GM13976 (cell line): ENCODE data around the gene SHROOM4.

Source experiments
- DNase-seq: peaks from one replicate; pipeline ENCODE4 v3.0.0; 2012; ENCODE audit warnings: low spot score
- in situ Hi-C: fragments of 300-500 bp; cut with MboI; formaldehyde crosslinking; loops from one replicate; pipeline ENCODE4 v1.12.0; 2022; ENCODE audit warnings: low sequenced_read_pairs, mixed read lengths, inconsistent platforms; ENCODE audit not compliant: unreplicated experiment
- TF ChIP-seq, protein P1 (sequence below): IDR thresholded peaks from 2 replicates; pipeline ENCODE4 v1.5.1; 2012; ENCODE audit warnings: borderline replicate concordance, mild to moderate bottlenecking; ENCODE audit not compliant: insufficient read depth; ENCODE audit errors: extremely low read depth, missing control alignments, control extremely low read depth

Gene SHROOM4, protein sequence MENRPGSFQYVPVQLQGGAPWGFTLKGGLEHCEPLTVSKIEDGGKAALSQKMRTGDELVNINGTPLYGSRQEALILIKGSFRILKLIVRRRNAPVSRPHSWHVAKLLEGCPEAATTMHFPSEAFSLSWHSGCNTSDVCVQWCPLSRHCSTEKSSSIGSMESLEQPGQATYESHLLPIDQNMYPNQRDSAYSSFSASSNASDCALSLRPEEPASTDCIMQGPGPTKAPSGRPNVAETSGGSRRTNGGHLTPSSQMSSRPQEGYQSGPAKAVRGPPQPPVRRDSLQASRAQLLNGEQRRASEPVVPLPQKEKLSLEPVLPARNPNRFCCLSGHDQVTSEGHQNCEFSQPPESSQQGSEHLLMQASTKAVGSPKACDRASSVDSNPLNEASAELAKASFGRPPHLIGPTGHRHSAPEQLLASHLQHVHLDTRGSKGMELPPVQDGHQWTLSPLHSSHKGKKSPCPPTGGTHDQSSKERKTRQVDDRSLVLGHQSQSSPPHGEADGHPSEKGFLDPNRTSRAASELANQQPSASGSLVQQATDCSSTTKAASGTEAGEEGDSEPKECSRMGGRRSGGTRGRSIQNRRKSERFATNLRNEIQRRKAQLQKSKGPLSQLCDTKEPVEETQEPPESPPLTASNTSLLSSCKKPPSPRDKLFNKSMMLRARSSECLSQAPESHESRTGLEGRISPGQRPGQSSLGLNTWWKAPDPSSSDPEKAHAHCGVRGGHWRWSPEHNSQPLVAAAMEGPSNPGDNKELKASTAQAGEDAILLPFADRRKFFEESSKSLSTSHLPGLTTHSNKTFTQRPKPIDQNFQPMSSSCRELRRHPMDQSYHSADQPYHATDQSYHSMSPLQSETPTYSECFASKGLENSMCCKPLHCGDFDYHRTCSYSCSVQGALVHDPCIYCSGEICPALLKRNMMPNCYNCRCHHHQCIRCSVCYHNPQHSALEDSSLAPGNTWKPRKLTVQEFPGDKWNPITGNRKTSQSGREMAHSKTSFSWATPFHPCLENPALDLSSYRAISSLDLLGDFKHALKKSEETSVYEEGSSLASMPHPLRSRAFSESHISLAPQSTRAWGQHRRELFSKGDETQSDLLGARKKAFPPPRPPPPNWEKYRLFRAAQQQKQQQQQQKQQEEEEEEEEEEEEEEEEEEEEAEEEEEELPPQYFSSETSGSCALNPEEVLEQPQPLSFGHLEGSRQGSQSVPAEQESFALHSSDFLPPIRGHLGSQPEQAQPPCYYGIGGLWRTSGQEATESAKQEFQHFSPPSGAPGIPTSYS (N-terminal part only)

DNA sequence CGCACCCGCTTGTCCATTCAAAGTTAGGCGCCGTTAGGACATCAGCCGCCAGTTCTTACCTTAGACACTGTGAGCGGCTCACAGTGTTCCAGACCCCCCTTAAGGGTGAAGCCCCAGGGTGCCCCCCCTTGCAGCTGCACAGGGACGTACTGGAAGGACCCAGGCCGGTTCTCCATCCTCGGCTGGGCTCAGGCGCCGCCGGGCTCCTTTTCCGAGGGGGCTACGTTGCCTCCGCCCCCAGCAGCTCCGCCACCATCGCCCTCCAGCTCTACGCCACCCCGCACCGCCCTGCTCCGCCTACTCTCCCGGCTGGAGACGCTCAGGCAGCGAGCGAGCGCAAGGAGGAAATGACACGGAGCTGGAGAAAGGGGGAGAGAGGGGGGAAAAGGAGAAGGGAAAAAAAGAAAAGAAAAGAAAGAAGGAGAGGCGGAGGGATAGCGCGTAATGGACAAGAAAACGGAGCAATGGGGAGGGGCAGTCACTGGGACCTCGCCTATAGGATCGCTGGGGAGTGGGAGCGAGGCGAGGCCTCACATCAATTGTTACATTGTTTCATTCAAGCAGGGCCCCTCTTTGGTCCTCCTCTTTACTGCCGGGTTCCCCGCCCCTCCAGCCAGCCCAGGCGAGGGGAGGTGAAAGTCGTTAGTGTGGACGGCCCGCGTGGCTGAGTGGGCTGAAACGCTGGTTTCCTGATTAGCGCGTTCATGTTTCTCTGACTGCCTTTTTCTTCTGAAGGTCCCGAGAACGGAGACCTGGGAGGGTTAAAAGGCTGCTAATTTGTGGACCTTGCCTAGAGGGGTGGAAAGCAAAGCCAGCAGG lies at the start of gene SHROOM4:
Gene SHROOM4, minus strand, starts transcription at position 352 of the 819 bp plus-strand sequence. Its CDS starts 176 bp downstream, at position 176.
- no peak for DNase-seq
- in situ Hi-C loops, result no loop called here
- TF ChIP-seq, protein P1, sequence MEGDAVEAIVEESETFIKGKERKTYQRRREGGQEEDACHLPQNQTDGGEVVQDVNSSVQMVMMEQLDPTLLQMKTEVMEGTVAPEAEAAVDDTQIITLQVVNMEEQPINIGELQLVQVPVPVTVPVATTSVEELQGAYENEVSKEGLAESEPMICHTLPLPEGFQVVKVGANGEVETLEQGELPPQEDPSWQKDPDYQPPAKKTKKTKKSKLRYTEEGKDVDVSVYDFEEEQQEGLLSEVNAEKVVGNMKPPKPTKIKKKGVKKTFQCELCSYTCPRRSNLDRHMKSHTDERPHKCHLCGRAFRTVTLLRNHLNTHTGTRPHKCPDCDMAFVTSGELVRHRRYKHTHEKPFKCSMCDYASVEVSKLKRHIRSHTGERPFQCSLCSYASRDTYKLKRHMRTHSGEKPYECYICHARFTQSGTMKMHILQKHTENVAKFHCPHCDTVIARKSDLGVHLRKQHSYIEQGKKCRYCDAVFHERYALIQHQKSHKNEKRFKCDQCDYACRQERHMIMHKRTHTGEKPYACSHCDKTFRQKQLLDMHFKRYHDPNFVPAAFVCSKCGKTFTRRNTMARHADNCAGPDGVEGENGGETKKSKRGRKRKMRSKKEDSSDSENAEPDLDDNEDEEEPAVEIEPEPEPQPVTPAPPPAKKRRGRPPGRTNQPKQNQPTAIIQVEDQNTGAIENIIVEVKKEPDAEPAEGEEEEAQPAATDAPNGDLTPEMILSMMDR, result no peak

DNA sequence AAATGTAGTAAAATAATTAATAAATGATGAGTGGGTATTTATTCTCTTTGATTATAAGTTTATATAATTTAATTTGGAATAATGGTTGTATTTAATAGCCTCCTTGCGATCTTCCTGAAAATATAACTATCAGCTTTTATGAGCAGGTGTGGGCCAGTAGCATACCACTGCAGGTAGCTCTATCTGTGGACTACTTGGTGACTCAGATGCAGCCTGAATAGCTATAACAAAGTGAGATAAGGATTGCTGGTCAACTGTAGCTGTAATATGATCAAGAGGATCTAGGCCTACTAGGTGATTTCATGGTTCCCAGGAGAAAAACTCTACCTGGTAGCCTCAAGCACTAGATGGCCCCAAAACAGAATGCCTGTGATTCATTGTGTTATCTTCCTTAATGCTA lies 49.5 kb upstream of the SHROOM4 start:
- TF ChIP-seq, protein P1, result no peak
- DNase-seq, result no peak
- in situ Hi-C loops, result no loop called here

- TF ChIP-seq, protein P1, result no peak
- in situ Hi-C loops, result no loop called here
- no peak for DNase-seq
Measured at GRCh38 chrX:50860518-50860917, 46.5 kb upstream of the SHROOM4 start.

- in situ Hi-C loops, result no loop called here
- no peak for DNase-seq
- TF ChIP-seq, protein P1, result no peak
Measured at GRCh38 chrX:50858548-50858947, 44.6 kb upstream of the SHROOM4 start.

DNA sequence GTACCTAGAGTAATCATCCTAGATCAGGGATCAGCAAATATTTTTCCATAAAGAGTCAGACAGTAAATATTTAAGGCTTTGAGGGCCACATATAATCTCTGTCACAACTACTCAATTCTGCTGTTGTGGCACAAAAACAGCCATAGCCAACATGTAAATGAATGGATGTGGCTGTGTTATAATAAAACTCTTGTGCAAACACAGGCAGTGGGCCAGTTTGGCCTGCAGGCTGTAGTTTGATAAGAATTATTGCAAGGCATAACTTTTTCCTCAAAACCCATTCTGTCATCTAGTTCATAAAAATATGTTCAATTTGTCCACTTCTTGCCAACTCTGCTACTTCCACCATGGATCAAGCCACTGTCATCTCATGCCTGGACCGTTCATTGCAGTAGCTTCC lies 39.4 kb upstream of the SHROOM4 start:
- TF ChIP-seq, protein P1, result no peak
- in situ Hi-C loops, result no loop called here
- DNase-seq, result no peak
